OCI-LY1 (cell line): ENCODE data around the gene SFSWAP.
"Not testable (repeated sequence)": the region's sequence is repeated elsewhere in the genome, so short reads cannot be mapped to it uniquely, and the experiment has no call there.

Experiments
- H2AFZ ChIP-seq: fragments of 200-600 bp; sonication (generic), shearing (Covaris generic); 2 replicates; pipeline ENCODE4 v1.6.0; 2014; ENCODE audit warnings: antibody characterized with exemption, mild to moderate bottlenecking, low read length
- H3F3A ChIP-seq: fragments of 200-600 bp; sonication (generic), shearing (Covaris generic); 2 replicates; pipeline ENCODE4 v1.6.0; 2014; ENCODE audit warnings: mild to moderate bottlenecking, antibody characterized with exemption, low read length, moderate library complexity; ENCODE audit not compliant: insufficient read depth
- H3K27ac ChIP-seq: fragments of 200-600 bp; sonication (generic); 2 replicates; pipeline ENCODE4 v1.5.1; 2014; ENCODE audit warnings: low read length, mixed run types, mild to moderate bottlenecking, low read depth; ENCODE audit not compliant: poor library complexity, severe bottlenecking
- H3K27me3 ChIP-seq: fragments of 200-600 bp; sonication (generic); 2 replicates; pipeline ENCODE4 v1.6.0; 2014; ENCODE audit warnings: antibody characterized with exemption, mild to moderate bottlenecking, low read length, moderate library complexity; ENCODE audit not compliant: insufficient read depth
- H3K36me3 ChIP-seq: fragments of 200-600 bp; sonication (generic); 2 replicates; pipeline ENCODE4 v1.6.1; 2014; ENCODE audit warnings: mild to moderate bottlenecking, antibody characterized with exemption, low read length, moderate library complexity, mixed read lengths; ENCODE audit not compliant: insufficient read depth
- H3K4me1 ChIP-seq: fragments of 200-600 bp; sonication (generic); 2 replicates; pipeline ENCODE4 v1.5.1; 2014; ENCODE audit warnings: mild to moderate bottlenecking, low read length, moderate library complexity; ENCODE audit not compliant: insufficient read depth, severe bottlenecking
- H3K4me2 ChIP-seq: fragments of 200-600 bp; sonication (generic), shearing (Covaris generic); 2 replicates; pipeline ENCODE4 v1.6.1; 2014; ENCODE audit warnings: low read length
- H3K4me3 ChIP-seq: fragments of 200-600 bp; sonication (generic); 2 replicates; pipeline ENCODE4 v1.5.1; 2014; ENCODE audit warnings: low read length, low read depth, mild to moderate bottlenecking, mixed read lengths; ENCODE audit not compliant: poor library complexity, severe bottlenecking
- H3K79me2 ChIP-seq: fragments of 200-600 bp; shearing (Covaris generic); 2 replicates; pipeline ENCODE4 v1.6.1; 2016; ENCODE audit warnings: mixed run types, low read length, mixed read lengths; ENCODE audit not compliant: insufficient read depth
- H3K9ac ChIP-seq: fragments of 200-600 bp; sonication (generic), shearing (Covaris generic); 2 replicates; pipeline ENCODE4 v1.6.1; 2014; ENCODE audit warnings: mild to moderate bottlenecking, low read length, mixed read lengths
- H3K9me2 ChIP-seq: fragments of 200-600 bp; sonication (generic), shearing (Covaris generic); 2 replicates; pipeline ENCODE4 v1.6.1; 2014; ENCODE audit warnings: low read depth, mild to moderate bottlenecking, low read length, mixed read lengths
- H3K9me3 ChIP-seq: fragments of 200-600 bp; shearing (Covaris generic); 2 replicates; pipeline ENCODE4 v1.6.1; 2014; ENCODE audit warnings: low read length, mixed read lengths
- H4K20me1 ChIP-seq: fragments of 200-600 bp; sonication (generic), shearing (Covaris generic); 2 replicates; pipeline ENCODE4 v1.6.0; 2016; ENCODE audit warnings: mild to moderate bottlenecking, low read length; ENCODE audit not compliant: insufficient read depth
- EZH2 ChIP-seq: fragments of 200-600 bp; sonication (generic), shearing (Covaris generic); IDR thresholded peaks from 2 replicates; pipeline ENCODE4 v1.8.0; 2017; ENCODE audit warnings: borderline replicate concordance, mixed run types, mild to moderate bottlenecking, antibody characterized with exemption, low read length, moderate library complexity, mixed read lengths
- TF ChIP-seq, protein P1 (sequence below): fragments of 200-600 bp; sonication (generic), shearing (Covaris generic); IDR thresholded peaks from 2 replicates; pipeline ENCODE4 v1.5.1; 2017; ENCODE audit warnings: mild to moderate bottlenecking, antibody characterized with exemption, low read length, moderate library complexity, mixed read lengths

SFSWAP gene

DNA sequence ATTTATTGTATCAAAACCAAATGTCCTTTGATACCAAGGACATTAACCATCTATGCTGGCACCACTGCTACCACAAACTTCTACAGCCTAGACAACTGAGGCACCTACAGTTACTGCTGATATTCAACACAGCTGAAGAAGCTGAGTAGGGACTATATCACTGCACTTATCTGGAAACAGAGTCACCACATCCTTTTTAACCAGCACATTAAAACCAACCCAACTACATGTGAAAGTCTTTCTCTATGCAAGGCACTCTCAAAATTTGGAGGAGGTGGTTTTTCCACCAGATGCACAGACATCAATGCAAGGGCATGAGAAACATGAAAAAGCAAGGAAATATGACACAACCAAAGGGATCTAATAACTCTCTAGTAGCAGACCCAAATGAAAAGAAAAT, 7.7 kb upstream of the SFSWAP start:
- Histone ChIP-seq H3K4me2 (no peak overlapping the region), H2AFZ (no peak overlapping the region), H3K4me1 (no peaks in the 10 kb centered on the region), H3K27ac (no peak overlapping the region), H3K9me3 (0 out of 2 replicates have a peak, but pooled peaks cover 3% of the 10 kb centered on the region), H3F3A (no peaks in the 10 kb centered on the region), H3K27me3 (no peaks in the 10 kb centered on the region; the same call in 1 of the 2 replicates), H3K4me3 (no peak overlapping the region), H3K9ac (no peak overlapping the region), H3K36me3 (no peaks in the 10 kb centered on the region), H3K9me2 (no peaks in the 10 kb centered on the region), H4K20me1 (no peaks in the 10 kb centered on the region), H3K79me2 (no peaks in the 10 kb centered on the region)
- no peak for TF ChIP-seq EZH2
- TF ChIP-seq, protein P1, sequence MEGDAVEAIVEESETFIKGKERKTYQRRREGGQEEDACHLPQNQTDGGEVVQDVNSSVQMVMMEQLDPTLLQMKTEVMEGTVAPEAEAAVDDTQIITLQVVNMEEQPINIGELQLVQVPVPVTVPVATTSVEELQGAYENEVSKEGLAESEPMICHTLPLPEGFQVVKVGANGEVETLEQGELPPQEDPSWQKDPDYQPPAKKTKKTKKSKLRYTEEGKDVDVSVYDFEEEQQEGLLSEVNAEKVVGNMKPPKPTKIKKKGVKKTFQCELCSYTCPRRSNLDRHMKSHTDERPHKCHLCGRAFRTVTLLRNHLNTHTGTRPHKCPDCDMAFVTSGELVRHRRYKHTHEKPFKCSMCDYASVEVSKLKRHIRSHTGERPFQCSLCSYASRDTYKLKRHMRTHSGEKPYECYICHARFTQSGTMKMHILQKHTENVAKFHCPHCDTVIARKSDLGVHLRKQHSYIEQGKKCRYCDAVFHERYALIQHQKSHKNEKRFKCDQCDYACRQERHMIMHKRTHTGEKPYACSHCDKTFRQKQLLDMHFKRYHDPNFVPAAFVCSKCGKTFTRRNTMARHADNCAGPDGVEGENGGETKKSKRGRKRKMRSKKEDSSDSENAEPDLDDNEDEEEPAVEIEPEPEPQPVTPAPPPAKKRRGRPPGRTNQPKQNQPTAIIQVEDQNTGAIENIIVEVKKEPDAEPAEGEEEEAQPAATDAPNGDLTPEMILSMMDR: no peak

DNA sequence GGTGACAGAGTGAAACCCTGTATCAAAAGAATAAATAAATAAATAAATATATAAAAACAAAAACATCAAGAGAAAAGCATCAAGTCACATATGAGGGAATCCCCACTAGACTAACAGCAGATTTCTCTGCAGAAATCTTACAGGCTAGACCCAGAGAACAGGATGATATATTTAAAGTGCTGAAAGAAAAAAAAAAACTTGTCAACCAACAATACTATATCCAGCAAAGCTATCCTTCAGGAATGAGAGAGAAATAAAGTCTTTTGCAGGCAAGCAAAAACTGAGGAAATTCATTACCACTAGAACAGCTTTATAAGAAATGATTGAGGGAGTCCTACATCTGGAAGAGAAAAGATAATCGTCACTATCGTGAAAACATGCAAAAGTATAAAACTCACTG, 6.4 kb upstream of the SFSWAP start:
- no peaks in the 10 kb centered on the region; the same call in 1 of the 2 replicates for H3K27me3 ChIP-seq
- no peak overlapping the region for H3K4me2 ChIP-seq
- H4K20me1 ChIP-seq: no peaks in the 10 kb centered on the region
- H3K9me3 ChIP-seq: peaks cover 9% of the 10 kb centered on the region; the same call in 1 of the 2 replicates
- H3K79me2 ChIP-seq: no peaks in the 10 kb centered on the region
- no peak overlapping the region for H3K9ac ChIP-seq
- no peak for TF ChIP-seq EZH2
- TF ChIP-seq, protein P1: no peak
- H3F3A ChIP-seq: no peaks in the 10 kb centered on the region
- no peak overlapping the region for H3K4me3 ChIP-seq
- no peaks in the 10 kb centered on the region for H3K9me2 ChIP-seq
- no peak overlapping the region for H2AFZ ChIP-seq
- H3K36me3 ChIP-seq: no peaks in the 10 kb centered on the region; the same call in 1 of the 2 replicates
- H3K4me1 ChIP-seq: no peaks in the 10 kb centered on the region
- no peak overlapping the region for H3K27ac ChIP-seq

DNA sequence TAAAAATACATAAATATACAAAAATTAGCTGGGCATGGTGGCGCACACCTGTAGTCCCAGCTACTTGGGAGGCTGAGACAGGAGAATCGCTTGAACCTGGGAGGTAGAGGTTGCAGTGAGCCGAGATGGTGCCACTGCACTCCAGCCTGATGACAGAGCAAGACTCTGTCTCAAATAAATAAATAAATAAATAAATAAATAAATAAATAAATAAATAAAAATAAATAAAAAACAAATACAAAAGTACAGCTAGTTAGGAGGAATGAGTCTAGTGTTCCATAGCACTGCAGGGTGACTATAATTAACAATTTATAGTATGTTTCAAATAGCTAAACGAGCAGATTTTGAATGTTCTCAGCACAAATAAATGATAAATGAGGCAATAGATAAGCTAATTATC, 4.2 kb upstream of the SFSWAP start:
- H3K79me2 ChIP-seq, H3K4me3 ChIP-seq, H3K36me3 ChIP-seq, H2AFZ ChIP-seq, H3K27me3 ChIP-seq, H3K4me1 ChIP-seq, H3K9me3 ChIP-seq, H3K27ac ChIP-seq, H3K9ac ChIP-seq, H4K20me1 ChIP-seq, H3K9me2 ChIP-seq, H3K4me2 ChIP-seq, H3F3A ChIP-seq: not testable (repeated sequence)

DNA sequence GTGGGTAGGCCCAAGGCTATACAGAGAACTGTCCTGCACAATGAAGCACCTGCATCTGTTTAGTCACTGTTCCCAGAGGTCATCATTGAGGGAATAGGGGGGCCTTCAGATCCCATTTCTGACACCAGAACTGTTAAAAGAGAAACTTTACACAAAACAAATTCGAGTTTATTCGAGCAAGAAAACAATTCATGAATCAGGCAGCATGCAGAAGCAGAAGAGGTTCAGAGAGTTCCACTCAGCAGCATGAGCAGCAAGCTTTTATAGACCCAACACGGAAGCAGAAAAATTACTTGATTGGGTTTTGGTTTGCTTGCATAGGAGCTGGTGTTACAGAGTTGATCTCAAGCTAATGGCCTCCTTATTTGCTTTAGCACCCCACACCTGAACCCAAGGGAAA, 1.7 kb upstream of the SFSWAP start:
- no peak overlapping the region for H3K27ac ChIP-seq
- no peaks in the 10 kb centered on the region; the same call in 1 of the 2 replicates for H3K27me3 ChIP-seq
- H3K4me2 ChIP-seq: no peak overlapping the region
- no peak for TF ChIP-seq EZH2
- TF ChIP-seq, protein P1: no peak
- no peaks in the 10 kb centered on the region for H3F3A ChIP-seq
- H3K9ac ChIP-seq: no peak overlapping the region
- no peak overlapping the region for H3K4me3 ChIP-seq
- no peaks in the 10 kb centered on the region for H4K20me1 ChIP-seq
- H3K9me3 ChIP-seq: peaks cover 9% of the 10 kb centered on the region; the same call in 1 of the 2 replicates
- no peaks in the 10 kb centered on the region for H3K9me2 ChIP-seq
- peaks cover 22% of the 10 kb centered on the region for H3K4me1 ChIP-seq
- H2AFZ ChIP-seq: no peak overlapping the region
- peaks cover 13% of the 10 kb centered on the region for H3K36me3 ChIP-seq
- peaks cover 31% of the 10 kb centered on the region for H3K79me2 ChIP-seq
